Vagina (tissue), 2 donors: ENCODE measurements around the gene PPP2R2D. TPM values are rescaled to one million over a fixed set of nuclear protein-coding genes. Genes with fewer than 3 reads are reported as not detected.

ENCODE experiments used
- DNase-seq, 2 donors: peaks; one replicate each; pipeline ENCODE4 v3.0.0-alpha.2; 2017; ENCODE audit errors: extremely low spot score in 2 of 2
- H3K27ac ChIP-seq: fragments of 200-600 bp; sonication (generic); one replicate; pipeline ENCODE4 v1.5.1; 2019
- H3K27me3 ChIP-seq: fragments of 200-600 bp; sonication (generic); one replicate; pipeline ENCODE4 v1.5.1; 2019
- H3K36me3 ChIP-seq, 2 donors: fragments of 200-600 bp; sonication (generic); one replicate each; pipeline ENCODE4 v1.5.1; 2017 to 2019
- H3K4me1 ChIP-seq: fragments of 200-600 bp; sonication (generic); one replicate; pipeline ENCODE4 v1.5.1; 2019
- H3K4me3 ChIP-seq, 2 donors: fragments of 200-600 bp; sonication (generic); 1 replicate in 1 of 2; 2 replicates in 1 of 2; pipeline ENCODE4 v1.5.1; 2016 to 2019
- H3K9me3 ChIP-seq: fragments of 200-600 bp; sonication (generic); one replicate; pipeline ENCODE4 v1.5.1; 2019
- POLR2A ChIP-seq, 2 donors: fragments of 450-650 bp; IDR thresholded peaks; one replicate each; pipeline ENCODE4 v1.6.1; 2017; ENCODE audit warnings: antibody characterized with exemption in 2 of 2, mild to moderate bottlenecking in 2 of 2, moderate library complexity in 2 of 2
- POLR2AphosphoS5 ChIP-seq, 2 donors: sonication (generic); formaldehyde crosslinking; IDR thresholded peaks; one replicate each; pipeline ENCODE4 v1.9.0; 2017; ENCODE audit warnings: antibody characterized with exemption in 2 of 2, mild to moderate bottlenecking in 2 of 2, low read depth in 1 of 2; ENCODE audit not compliant: insufficient read depth in 1 of 2
- intact Hi-C: fragments of 100-400 bp; cut with DNase I; formaldehyde crosslinking; loops from one replicate; pipeline ENCODE4 v1.15.1; 2023
- total RNA-seq: library from RNA; depleted of rRNA; stranded (reverse); fragments of >200 nt; gene quantifications from one replicate; pipeline ENCODE4 v1.2.3, GENCODE V29; 2016
- TF ChIP-seq, protein P1 (sequence below), 3 experiments: fragments of 450-650 bp in 2 of 3; fragments of 200-600 bp in 1 of 3; sonication (generic) in 1 of 3; IDR thresholded peaks; one replicate each; pipeline ENCODE4 v1.5.1; 2017 to 2019; ENCODE audit warnings: antibody characterized with exemption in 3 of 3, mild to moderate bottlenecking in 2 of 3, moderate library complexity in 2 of 3

PPP2R2D gene
- total RNA-seq, 1 donor from 2014 or later = 49.4 TPM

DNA sequence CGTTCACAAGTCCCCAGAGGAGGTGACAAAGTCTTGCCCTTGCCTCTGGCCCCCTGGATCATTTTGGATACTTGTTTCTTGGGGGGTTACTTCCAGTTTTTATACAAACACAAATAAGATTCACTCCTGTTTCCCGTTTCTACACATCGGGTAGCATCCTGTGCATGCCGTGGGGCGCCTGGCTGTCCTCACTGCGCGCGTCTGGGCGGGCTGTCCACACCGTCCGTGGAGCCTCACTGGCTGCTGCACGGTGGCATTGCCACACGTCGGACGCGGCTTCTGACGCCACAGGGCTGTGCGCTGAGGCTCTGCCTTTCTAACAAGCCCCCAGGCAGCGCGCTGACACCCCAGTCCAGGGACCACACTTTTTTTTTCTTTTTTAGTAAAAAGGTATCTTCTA is 62.5 kb downstream of the PPP2R2D start:
- intact Hi-C loops = loop anchor here (10.0 kb wide), 1 partner anchor 59 kb away; the partner anchor contains the start of gene PPP2R2D
- H3K27ac ChIP-seq = no peak overlapping the region
- H3K27me3 ChIP-seq = no peaks in the 10 kb centered on the region
- peaks cover 0 to 10% of the 10 kb centered on the region in 2 donors for H3K36me3 ChIP-seq
- H3K4me3 ChIP-seq = no peak overlapping the region
- H3K4me1 ChIP-seq = no peaks in the 10 kb centered on the region
- no peaks in the 10 kb centered on the region for H3K9me3 ChIP-seq
- DNase-seq = no peak
- TF ChIP-seq POLR2A (IDR thresholded peaks at IDR 0.05) = no peak
- TF ChIP-seq, protein P1, sequence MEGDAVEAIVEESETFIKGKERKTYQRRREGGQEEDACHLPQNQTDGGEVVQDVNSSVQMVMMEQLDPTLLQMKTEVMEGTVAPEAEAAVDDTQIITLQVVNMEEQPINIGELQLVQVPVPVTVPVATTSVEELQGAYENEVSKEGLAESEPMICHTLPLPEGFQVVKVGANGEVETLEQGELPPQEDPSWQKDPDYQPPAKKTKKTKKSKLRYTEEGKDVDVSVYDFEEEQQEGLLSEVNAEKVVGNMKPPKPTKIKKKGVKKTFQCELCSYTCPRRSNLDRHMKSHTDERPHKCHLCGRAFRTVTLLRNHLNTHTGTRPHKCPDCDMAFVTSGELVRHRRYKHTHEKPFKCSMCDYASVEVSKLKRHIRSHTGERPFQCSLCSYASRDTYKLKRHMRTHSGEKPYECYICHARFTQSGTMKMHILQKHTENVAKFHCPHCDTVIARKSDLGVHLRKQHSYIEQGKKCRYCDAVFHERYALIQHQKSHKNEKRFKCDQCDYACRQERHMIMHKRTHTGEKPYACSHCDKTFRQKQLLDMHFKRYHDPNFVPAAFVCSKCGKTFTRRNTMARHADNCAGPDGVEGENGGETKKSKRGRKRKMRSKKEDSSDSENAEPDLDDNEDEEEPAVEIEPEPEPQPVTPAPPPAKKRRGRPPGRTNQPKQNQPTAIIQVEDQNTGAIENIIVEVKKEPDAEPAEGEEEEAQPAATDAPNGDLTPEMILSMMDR (IDR thresholded peaks at IDR 0.05) = no peak
- no peak for TF ChIP-seq POLR2AphosphoS5 (IDR thresholded peaks at IDR 0.05; ENCODE audit: insufficient read depth in 1 of 2, low read depth in 1 of 2)

DNA sequence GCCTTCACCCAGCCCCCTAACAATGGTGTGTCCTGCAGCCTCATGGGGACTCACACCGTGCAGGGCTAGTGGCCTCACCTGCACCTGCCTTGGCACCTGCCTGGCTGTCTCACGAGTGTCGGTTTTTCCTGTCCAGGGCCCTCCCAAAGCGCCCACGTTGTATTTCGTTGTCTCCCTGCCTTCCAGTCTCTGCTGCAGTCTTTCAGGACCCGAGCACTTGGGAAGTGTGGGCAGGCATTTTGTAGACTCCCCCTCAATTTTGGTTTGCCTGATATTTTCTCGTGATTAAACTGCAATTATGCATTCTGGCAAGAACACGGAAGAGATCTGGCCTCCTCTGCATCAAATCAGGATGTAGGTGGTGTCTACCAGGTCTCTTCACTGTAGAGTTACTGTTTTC is 63.0 kb downstream of the PPP2R2D start:
- intact Hi-C loops = loop anchor here (10.0 kb wide), 1 partner anchor 59 kb away; the partner anchor contains the start of gene PPP2R2D
- Histone ChIP-seq H3K4me1 (no peaks in the 10 kb centered on the region), H3K27me3 (no peaks in the 10 kb centered on the region), H3K9me3 (no peaks in the 10 kb centered on the region), H3K27ac (no peak overlapping the region), H3K4me3 (no peak overlapping the region), H3K36me3 (peaks cover 0 to 15% of the 10 kb centered on the region in 2 donors)
- no peak for TF ChIP-seq POLR2AphosphoS5 (IDR thresholded peaks at IDR 0.05; ENCODE audit: insufficient read depth in 1 of 2, low read depth in 1 of 2)
- no peak for TF ChIP-seq POLR2A (IDR thresholded peaks at IDR 0.05)
- TF ChIP-seq, protein P1 (IDR thresholded peaks at IDR 0.05) = no peak
- DNase-seq = no peak

GRCh38 chr10:131964298-131964697 is 63.5 kb downstream of the PPP2R2D start:
- Histone ChIP-seq H3K27ac (no peak overlapping the region), H3K36me3 (peaks cover 0 to 20% of the 10 kb centered on the region in 2 donors), H3K4me3 (no peak overlapping the region), H3K4me1 (no peaks in the 10 kb centered on the region), H3K27me3 (no peaks in the 10 kb centered on the region), H3K9me3 (no peaks in the 10 kb centered on the region)
- no peak for DNase-seq
- TF ChIP-seq POLR2AphosphoS5 (IDR thresholded peaks at IDR 0.05; ENCODE audit: insufficient read depth in 1 of 2, low read depth in 1 of 2) (no peak), POLR2A (IDR thresholded peaks at IDR 0.05) (no peak)
- TF ChIP-seq, protein P1 (IDR thresholded peaks at IDR 0.05) = no peak
- intact Hi-C loops = loop anchor here (10.0 kb wide), 1 partner anchor 59 kb away; the partner anchor contains the start of gene PPP2R2D

DNA sequence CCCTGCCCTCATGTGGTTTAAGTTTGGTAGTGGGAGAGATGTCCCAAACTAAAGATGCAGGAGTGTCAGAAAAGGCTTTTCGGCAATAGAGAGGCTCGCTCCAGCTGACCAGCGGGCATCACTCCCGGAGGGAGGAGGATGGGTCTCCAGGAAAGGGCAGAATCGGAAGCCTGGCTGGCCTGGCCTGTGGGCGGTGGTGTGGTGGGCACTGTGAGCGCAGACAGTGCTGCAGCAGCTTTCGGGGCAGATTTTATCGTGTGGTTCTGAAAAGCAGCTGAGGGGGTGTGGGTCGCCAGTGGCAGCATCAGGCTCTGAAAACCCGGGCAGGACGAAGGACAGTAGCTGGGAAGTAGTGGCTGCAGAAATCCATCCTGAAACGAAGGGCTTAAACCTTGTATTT is 68.1 kb downstream of the PPP2R2D start:
- Histone ChIP-seq H3K4me1 (peaks cover 7% of the 10 kb centered on the region), H3K36me3 (peaks cover 0 to 44% of the 10 kb centered on the region in 2 donors), H3K9me3 (no peaks in the 10 kb centered on the region)

DNA sequence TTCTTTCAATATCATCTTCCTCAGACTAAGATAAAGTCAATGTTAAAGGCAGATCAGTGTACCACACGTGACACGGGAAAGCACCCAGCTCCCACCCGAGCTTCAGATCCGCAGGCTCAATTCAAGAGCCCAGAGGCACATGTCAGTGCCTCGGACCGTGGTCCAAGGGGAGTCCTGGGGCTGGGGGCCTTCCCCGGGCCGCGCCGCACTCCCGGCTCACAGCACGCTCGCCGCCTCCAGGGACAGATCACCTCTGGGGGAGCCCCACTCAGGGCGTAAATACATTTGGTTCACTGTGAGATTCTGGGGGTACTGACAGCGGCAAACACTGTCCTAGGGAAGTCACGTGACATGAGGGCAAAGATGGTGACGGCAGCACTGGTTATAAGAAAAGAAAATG is 70.1 kb downstream of the PPP2R2D start:
- H3K4me1 ChIP-seq = peaks cover 7% of the 10 kb centered on the region
- no peak for DNase-seq
- no peak overlapping the region for H3K27ac ChIP-seq
- H3K36me3 ChIP-seq = peaks cover 0 to 37% of the 10 kb centered on the region in 2 donors
- no peak overlapping the region for H3K4me3 ChIP-seq
- intact Hi-C loops = no loop called here
- no peaks in the 10 kb centered on the region for H3K9me3 ChIP-seq
- TF ChIP-seq, protein P1 (IDR thresholded peaks at IDR 0.05) = no peak
- no peak for TF ChIP-seq POLR2AphosphoS5 (IDR thresholded peaks at IDR 0.05; ENCODE audit: insufficient read depth in 1 of 2, low read depth in 1 of 2)
- no peaks in the 10 kb centered on the region for H3K27me3 ChIP-seq

More for the DNA sequence above, 68.1 kb downstream of the PPP2R2D start:
- Histone ChIP-seq H3K27me3 (no peaks in the 10 kb centered on the region), H3K27ac (no peak overlapping the region), H3K4me3 (no peak overlapping the region)
- no peak for DNase-seq
- TF ChIP-seq POLR2AphosphoS5 (IDR thresholded peaks at IDR 0.05; ENCODE audit: insufficient read depth in 1 of 2, low read depth in 1 of 2) (no peak), POLR2A (IDR thresholded peaks at IDR 0.05) (no peak)
- TF ChIP-seq, protein P1 (IDR thresholded peaks at IDR 0.05) = no peak
- intact Hi-C loops = loop anchor here (10.0 kb wide), 1 partner anchor 64 kb away; the partner anchor contains the start of gene PPP2R2D
